ENCODE results near the gene DBH. TPM values are rescaled to one million over a fixed set of nuclear protein-coding genes. Genes with fewer than 3 reads are reported as not detected.
A peak's percentile ranks its signal among the peaks of the same experiment; 100 is the strongest.

Gene DBH
- total and polyA plus RNA-seq, 2 donors from 2014 or later = 0.39 TPM; not detected in 1

- no peak for TF ChIP-seq CTCF (IDR thresholded peaks at IDR 0.05; ENCODE audit: borderline replicate concordance, extremely low read depth, insufficient read depth)
- FAIRE-seq (no peak), DNase-seq (peak in 3 of 5 donors; percentile 38 to 66 (median 54))
- Histone ChIP-seq H3K9ac (ENCODE audit: low read length in 3 of 3) (no peak overlapping the region), H3K4me3 (ENCODE audit: low read length in 3 of 3) (no peak overlapping the region), H3K4me1 (ENCODE audit: control insufficient read depth in 2 of 3, insufficient read depth in 2 of 3, low read depth in 1 of 3, low read length in 3 of 3) (peaks cover 0 to 7% (median 5%) of the 10 kb centered on the region in 3 donors), H3K27me3 (ENCODE audit: control insufficient read depth, insufficient read depth, low read length) (no peaks in the 10 kb centered on the region), H3K36me3 (ENCODE audit: control insufficient read depth in 2 of 3, insufficient read depth in 3 of 3, low read length in 3 of 3) (no peaks in the 10 kb centered on the region), H3K27ac (ENCODE audit: low read depth in 2 of 2, low read length in 2 of 2) (no peak overlapping the region), H3K9me3 (ENCODE audit: control insufficient read depth in 2 of 3, insufficient read depth in 1 of 3, low read length in 3 of 3) (no peaks in the 10 kb centered on the region)
- intact Hi-C loops (cut with DNase I) = no loop called here
Observed at GRCh38 chr9:133679056-133679455, 42.9 kb downstream of the DBH start.

DNA sequence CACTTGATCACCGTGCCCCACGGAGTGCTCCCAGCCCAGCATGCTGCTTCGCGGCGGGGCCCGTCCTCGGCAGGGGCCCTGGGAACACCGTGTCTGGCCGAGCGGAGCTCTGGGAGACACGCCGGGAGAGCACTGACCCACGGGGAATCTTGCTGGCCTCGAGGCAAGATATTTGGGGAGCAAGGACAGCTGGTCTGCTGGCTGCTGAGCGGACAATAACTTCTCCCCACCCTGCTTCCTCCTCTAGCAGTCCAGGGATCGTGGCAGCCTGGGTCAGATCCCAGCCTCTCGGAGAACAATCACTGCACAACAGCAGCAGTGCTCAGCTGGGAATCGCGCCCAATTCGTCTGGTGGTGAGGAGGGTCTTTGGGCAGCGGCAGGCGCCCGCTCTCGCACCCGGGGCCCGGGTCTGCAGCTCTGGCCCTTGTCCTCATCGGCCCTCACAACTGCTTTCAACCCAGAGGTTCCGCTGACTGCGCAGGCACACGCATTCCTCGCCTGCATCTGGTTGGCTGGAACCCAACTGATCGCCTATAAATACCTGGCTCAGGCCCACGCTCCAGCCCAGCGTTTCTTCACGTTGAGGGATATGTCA, 43.4 kb downstream of the DBH start:
- peak in 1 of 5 donors; percentile 84 for DNase-seq
- no peaks in the 10 kb centered on the region for H3K36me3 ChIP-seq (ENCODE audit: control insufficient read depth in 2 of 3, insufficient read depth in 3 of 3, low read length in 3 of 3)
- no peak overlapping the region for H3K4me3 ChIP-seq (ENCODE audit: low read length in 3 of 3)
- intact Hi-C loops (cut with DNase I) = no loop called here
- no peaks in the 10 kb centered on the region for H3K9me3 ChIP-seq (ENCODE audit: control insufficient read depth in 2 of 3, insufficient read depth in 1 of 3, low read length in 3 of 3)
- no peak overlapping the region for H3K9ac ChIP-seq (ENCODE audit: low read length in 3 of 3)
- FAIRE-seq = no peak
- peaks cover 0 to 8% (median 5%) of the 10 kb centered on the region in 3 donors for H3K4me1 ChIP-seq (ENCODE audit: control insufficient read depth in 2 of 3, insufficient read depth in 2 of 3, low read depth in 1 of 3, low read length in 3 of 3)
- no peaks in the 10 kb centered on the region for H3K27me3 ChIP-seq (ENCODE audit: control insufficient read depth, insufficient read depth, low read length)
- TF ChIP-seq CTCF (IDR thresholded peaks at IDR 0.05; ENCODE audit: borderline replicate concordance, extremely low read depth, insufficient read depth) = no peak
- peak overlapping the region in 1 of 2 donors; percentile 14 for H3K27ac ChIP-seq (ENCODE audit: low read depth in 2 of 2, low read length in 2 of 2)

DNA sequence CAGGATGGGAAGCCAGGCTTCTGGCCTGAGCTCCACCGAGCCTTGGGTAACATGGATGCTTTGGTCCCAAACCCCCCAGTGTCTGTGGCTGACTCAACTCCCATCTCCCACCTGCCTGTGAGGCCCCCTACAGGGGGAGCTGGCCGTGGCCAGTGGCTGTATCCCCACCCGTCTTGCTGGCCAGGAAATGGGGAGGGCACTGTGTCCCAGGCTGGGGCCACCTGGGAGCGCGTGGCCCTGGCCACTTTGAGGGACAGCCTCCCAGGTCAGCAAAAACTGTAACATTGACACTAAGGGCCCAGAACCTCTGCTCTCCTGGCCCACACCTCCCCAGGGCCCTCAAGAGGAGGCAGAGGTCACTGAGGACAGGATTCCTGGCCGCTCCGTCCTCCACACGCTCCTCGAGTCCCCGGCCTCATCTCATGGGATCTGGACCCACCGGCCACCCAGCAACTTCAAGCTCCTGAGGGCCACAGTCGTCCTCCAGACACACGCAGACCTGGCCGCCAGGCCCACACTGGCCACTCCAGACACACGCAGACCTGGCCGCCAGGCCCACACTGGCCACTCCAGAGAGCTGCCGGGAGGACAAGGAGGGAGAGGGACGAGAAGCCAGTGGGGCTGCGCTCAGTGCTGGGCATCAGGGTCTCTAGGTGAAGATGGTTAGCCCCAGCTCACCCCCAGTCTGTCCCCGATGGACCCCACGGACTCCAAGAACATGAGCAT, 44.2 kb downstream of the DBH start:
- peaks cover 0 to 8% (median 5%) of the 10 kb centered on the region in 3 donors for H3K4me1 ChIP-seq (ENCODE audit: control insufficient read depth in 2 of 3, insufficient read depth in 2 of 3, low read depth in 1 of 3, low read length in 3 of 3)
- H3K9ac ChIP-seq (ENCODE audit: low read length in 3 of 3) = no peak overlapping the region
- FAIRE-seq (no peak), DNase-seq (peak in 1 of 5 donors; percentile 70)
- H3K4me3 ChIP-seq (ENCODE audit: low read length in 3 of 3) = no peak overlapping the region
- no peaks in the 10 kb centered on the region for H3K36me3 ChIP-seq (ENCODE audit: control insufficient read depth in 2 of 3, insufficient read depth in 3 of 3, low read length in 3 of 3)
- H3K9me3 ChIP-seq (ENCODE audit: control insufficient read depth in 2 of 3, insufficient read depth in 1 of 3, low read length in 3 of 3) = no peaks in the 10 kb centered on the region
- H3K27ac ChIP-seq (ENCODE audit: low read depth in 2 of 2, low read length in 2 of 2) = peak overlapping the region; percentile 42 to 51
- no peaks in the 10 kb centered on the region for H3K27me3 ChIP-seq (ENCODE audit: control insufficient read depth, insufficient read depth, low read length)
- intact Hi-C loops (cut with DNase I) = no loop called here
- no peak for TF ChIP-seq CTCF (IDR thresholded peaks at IDR 0.05; ENCODE audit: borderline replicate concordance, extremely low read depth, insufficient read depth)

Measured in kidney (tissue), 14 donors.